Sigmoid colon (tissue), 7 donors: ENCODE results near the gene TFEC. TPM values are rescaled to one million over a fixed set of nuclear protein-coding genes. Genes with fewer than 3 reads are reported as not detected.
"Not testable (repeated sequence)": the region's sequence is repeated elsewhere in the genome, so short reads cannot be mapped to it uniquely, and the experiment has no call there.

Experiments used
- DNase-seq: peaks from one replicate; pipeline ENCODE4 v3.0.0-alpha.2; 2019
- H3K27ac ChIP-seq, 4 donors: fragments of 200-600 bp; sonication (generic); one replicate each; pipeline ENCODE4 v1.5.1; 2016 to 2019; ENCODE audit warnings: mild to moderate bottlenecking in 1 of 4
- H3K27me3 ChIP-seq, 3 donors: fragments of 200-600 bp; sonication (generic); one replicate each; pipeline ENCODE4 v1.5.1; 2019; ENCODE audit warnings: mild to moderate bottlenecking in 1 of 3
- H3K36me3 ChIP-seq, 4 donors: fragments of 200-600 bp; sonication (generic); one replicate each; pipeline ENCODE4 v1.5.1; 2016 to 2019
- H3K4me1 ChIP-seq, 4 donors: fragments of 200-600 bp; sonication (generic); one replicate each; pipeline ENCODE4 v1.5.1; 2017 to 2019
- H3K4me3 ChIP-seq, 4 donors: fragments of 200-600 bp; sonication (generic); one replicate each; pipeline ENCODE4 v1.5.1; 2017 to 2019; ENCODE audit warnings: mild to moderate bottlenecking in 2 of 4, moderate library complexity in 1 of 4
- H3K9me3 ChIP-seq, 4 donors: fragments of 200-600 bp in 3 of 4; sonication (generic) in 3 of 4; one replicate each; pipeline versions ENCODE4 v1.5.1 to v1.6.1; 2013 to 2019
- EP300 ChIP-seq, 4 donors: sonication (generic); formaldehyde crosslinking; IDR thresholded peaks; one replicate each; pipeline ENCODE4 v1.6.1; 2017; ENCODE audit warnings: antibody characterized with exemption in 4 of 4
- POLR2A ChIP-seq, 2 donors: fragments of 450-650 bp; IDR thresholded peaks; one replicate each; pipeline ENCODE4 v1.6.1; 2016; ENCODE audit warnings: antibody characterized with exemption in 2 of 2, mild to moderate bottlenecking in 2 of 2, moderate library complexity in 2 of 2
- POLR2AphosphoS5 ChIP-seq, 4 donors: sonication (generic); formaldehyde crosslinking; IDR thresholded peaks; one replicate each; pipeline ENCODE4 v1.6.1; 2017; ENCODE audit warnings: antibody characterized with exemption in 4 of 4
- WGBS, 2 donors: extraction: QIAGEN DNeasy Blood & Tissue Kit; methylation state at CpG; one replicate each; pipeline ENCODE4 v1.1.7; 2013; 5-methylcytosine and 5-hydroxymethylcytosine counted together
- intact Hi-C: fragments of 100-400 bp; cut with DNase I; formaldehyde crosslinking; loops from one replicate; pipeline ENCODE4 v1.15.1; 2023
- polyA plus RNA-seq, 3 donors: library from polyadenylated mRNA; stranded (reverse); fragments of 200-250 nt; gene quantifications; one replicate each; pipeline ENCODE4 v1.2.3, GENCODE V29; 2013
- total RNA-seq, 4 donors: library from RNA; depleted of rRNA; stranded (reverse); fragments of >200 nt; gene quantifications; one replicate each; pipeline ENCODE4 v1.1.0, GENCODE V29; 2016
- TF ChIP-seq, protein P1 (sequence below), 4 experiments: fragments of 450-650 bp in 3 of 4; fragments of 200-600 bp in 1 of 4; IDR thresholded peaks; one replicate each; pipeline ENCODE4 v1.5.1; 2016 to 2019; ENCODE audit warnings: antibody characterized with exemption in 4 of 4, mild to moderate bottlenecking in 3 of 4, moderate library complexity in 2 of 4
- donor health status: healthy with polysubstance abuse.
- donor health status: Bipolar disorder and iron deficiency.
- donor health status: healthy.

The TFEC gene
- total and polyA plus RNA-seq, 7 donors: 2.0 to 9.1 (median 4.3) TPM

DNA sequence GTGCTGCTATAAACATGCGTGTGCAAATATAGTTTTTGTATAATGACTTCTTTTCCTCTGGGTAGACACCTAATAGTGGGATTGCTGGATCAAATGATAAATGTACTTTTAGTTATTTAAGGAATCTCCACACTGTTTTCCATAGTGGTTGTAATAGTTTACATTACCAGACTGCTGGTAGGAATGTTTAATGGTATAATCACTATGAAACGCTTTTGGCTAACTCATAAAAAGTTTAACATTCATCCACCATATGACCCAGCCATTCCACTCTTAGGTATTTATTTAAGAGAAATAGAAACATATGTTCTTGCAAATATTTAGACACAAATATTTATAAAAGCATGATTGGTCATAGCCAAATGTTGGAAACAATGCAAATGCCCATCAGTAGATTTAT, 32.1 kb upstream of the TFEC start:
- Histone ChIP-seq H3K4me3 (no peak overlapping the region), H3K9me3 (no peaks in the 10 kb centered on the region), H3K36me3 (no peaks in the 10 kb centered on the region), H3K27ac (no peak overlapping the region), H3K4me1 (no peaks in the 10 kb centered on the region), H3K27me3 (no peaks in the 10 kb centered on the region)
- 56 to 72% methylated on average over 2 of the region's 2 CpGs for WGBS, 2 donors
- TF ChIP-seq POLR2A (IDR thresholded peaks at IDR 0.05): no peak
- TF ChIP-seq, protein P1, sequence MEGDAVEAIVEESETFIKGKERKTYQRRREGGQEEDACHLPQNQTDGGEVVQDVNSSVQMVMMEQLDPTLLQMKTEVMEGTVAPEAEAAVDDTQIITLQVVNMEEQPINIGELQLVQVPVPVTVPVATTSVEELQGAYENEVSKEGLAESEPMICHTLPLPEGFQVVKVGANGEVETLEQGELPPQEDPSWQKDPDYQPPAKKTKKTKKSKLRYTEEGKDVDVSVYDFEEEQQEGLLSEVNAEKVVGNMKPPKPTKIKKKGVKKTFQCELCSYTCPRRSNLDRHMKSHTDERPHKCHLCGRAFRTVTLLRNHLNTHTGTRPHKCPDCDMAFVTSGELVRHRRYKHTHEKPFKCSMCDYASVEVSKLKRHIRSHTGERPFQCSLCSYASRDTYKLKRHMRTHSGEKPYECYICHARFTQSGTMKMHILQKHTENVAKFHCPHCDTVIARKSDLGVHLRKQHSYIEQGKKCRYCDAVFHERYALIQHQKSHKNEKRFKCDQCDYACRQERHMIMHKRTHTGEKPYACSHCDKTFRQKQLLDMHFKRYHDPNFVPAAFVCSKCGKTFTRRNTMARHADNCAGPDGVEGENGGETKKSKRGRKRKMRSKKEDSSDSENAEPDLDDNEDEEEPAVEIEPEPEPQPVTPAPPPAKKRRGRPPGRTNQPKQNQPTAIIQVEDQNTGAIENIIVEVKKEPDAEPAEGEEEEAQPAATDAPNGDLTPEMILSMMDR (IDR thresholded peaks at IDR 0.05): no peak
- TF ChIP-seq POLR2AphosphoS5 (IDR thresholded peaks at IDR 0.05): no peak
- TF ChIP-seq EP300 (IDR thresholded peaks at IDR 0.05): no peak
- no peak for DNase-seq
- intact Hi-C loops: no loop called here

DNA sequence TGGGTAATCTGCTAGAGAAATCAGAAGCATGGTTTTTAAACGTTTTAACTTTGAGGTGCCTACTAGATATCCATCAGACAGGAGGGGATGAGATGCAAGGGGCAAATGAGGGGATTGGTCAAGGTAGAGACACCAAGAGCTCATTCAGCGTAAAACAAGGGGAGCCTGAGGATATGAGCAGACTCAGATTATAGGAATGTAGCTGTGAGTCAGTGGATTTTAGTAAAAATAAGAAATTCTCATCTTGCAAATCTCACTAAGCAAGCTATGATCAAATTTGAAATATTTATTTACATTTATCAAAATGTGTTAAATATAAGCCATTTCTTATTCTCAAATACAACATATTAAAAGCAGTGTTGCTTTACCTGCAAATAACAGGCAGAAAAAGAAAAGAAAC, 21.4 kb upstream of the TFEC start:
- no peak for DNase-seq
- TF ChIP-seq POLR2A (IDR thresholded peaks at IDR 0.05) (no peak), POLR2AphosphoS5 (IDR thresholded peaks at IDR 0.05) (no peak), EP300 (IDR thresholded peaks at IDR 0.05) (no peak)
- TF ChIP-seq, protein P1 (IDR thresholded peaks at IDR 0.05): no peak
- no peak overlapping the region for H3K27ac ChIP-seq
- no peak overlapping the region for H3K4me3 ChIP-seq
- no peaks in the 10 kb centered on the region for H3K27me3 ChIP-seq
- 55% methylated on average over 2 of the region's 2 CpGs for WGBS, 2 donors
- no peaks in the 10 kb centered on the region for H3K36me3 ChIP-seq
- intact Hi-C loops: no loop called here
- H3K4me1 ChIP-seq: no peaks in the 10 kb centered on the region
- peaks cover 0 to 3% (median 0%) of the 10 kb centered on the region in 4 donors for H3K9me3 ChIP-seq

DNA sequence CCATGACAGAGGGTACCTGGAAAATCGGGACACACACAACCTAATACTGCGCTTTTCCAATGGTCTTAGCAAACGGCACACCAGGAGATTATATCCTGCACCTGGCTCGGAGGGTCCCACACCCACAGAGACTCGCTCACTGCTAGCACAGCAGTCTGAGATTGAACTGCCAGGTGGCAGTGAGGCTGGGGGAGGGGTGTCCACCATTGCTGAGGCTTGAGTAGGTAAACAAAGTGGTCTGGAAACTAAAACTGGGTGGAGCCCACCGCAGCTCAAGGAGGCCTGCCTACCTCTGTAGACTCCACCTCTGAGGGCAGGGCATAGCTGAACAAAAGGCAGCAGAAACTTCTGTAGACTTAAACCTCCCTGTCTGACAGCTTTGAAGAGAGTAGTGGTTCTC, 16.7 kb upstream of the TFEC start:
- H3K27ac ChIP-seq, H3K9me3 ChIP-seq, intact Hi-C loops, DNase-seq, H3K27me3 ChIP-seq, H3K36me3 ChIP-seq, H3K4me1 ChIP-seq, H3K4me3 ChIP-seq: not testable (repeated sequence)
- 87 to 95% methylated on average over 6 of the region's 6 CpGs for WGBS, 2 donors

DNA sequence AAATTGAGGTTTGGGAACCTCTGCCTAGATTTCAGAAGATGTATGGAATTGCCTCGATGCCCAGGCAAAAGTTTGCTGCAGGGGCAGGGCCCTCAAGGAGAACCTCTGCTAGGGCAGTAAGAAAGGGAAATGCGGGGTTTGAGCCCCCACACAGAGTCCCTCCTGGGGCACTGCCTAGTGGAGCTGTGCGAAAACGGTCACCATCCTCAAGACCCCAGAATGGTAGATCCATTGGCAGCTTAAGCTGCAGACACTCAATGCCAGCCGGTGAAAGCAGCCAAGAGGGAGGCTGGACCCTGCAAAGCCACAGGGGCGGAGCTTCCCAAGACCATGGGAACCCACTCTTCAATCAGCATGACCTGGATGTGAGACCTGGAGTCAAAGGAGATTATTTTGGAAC, 15.0 kb upstream of the TFEC start:
- TF ChIP-seq, protein P1 (IDR thresholded peaks at IDR 0.05): no peak
- TF ChIP-seq EP300 (IDR thresholded peaks at IDR 0.05) (no peak), POLR2AphosphoS5 (IDR thresholded peaks at IDR 0.05) (no peak), POLR2A (IDR thresholded peaks at IDR 0.05) (no peak)
- WGBS, 2 donors: 93 to 95% methylated on average over 6 of the region's 6 CpGs
- no peak for DNase-seq
- Histone ChIP-seq H3K27me3 (no peaks in the 10 kb centered on the region), H3K4me1 (no peaks in the 10 kb centered on the region), H3K9me3 (peaks cover 0 to 6% (median 0%) of the 10 kb centered on the region in 4 donors), H3K27ac (no peak overlapping the region), H3K4me3 (no peak overlapping the region), H3K36me3 (no peaks in the 10 kb centered on the region)
- intact Hi-C loops: no loop called here

DNA sequence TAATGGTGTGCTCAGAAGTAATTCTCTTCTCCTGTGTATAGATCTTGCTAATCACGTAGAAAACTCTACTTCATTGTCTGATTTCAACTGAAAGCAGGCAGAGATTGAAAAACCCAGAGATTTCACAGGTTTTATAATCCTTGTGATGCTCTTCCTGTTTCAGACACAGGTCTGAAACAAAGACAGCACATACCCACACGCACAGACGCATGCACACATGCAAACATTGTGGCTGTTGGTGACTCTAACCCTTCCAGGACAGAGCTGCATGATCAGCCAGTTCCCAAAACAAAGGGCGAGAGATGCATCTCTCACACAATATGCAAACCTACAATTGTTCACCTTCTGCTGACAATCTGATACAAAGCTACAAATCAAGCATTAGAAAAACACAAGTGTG, 11.1 kb upstream of the TFEC start:
- TF ChIP-seq, protein P1 (IDR thresholded peaks at IDR 0.05): no peak
- no peak for TF ChIP-seq EP300 (IDR thresholded peaks at IDR 0.05)
- TF ChIP-seq POLR2A (IDR thresholded peaks at IDR 0.05): no peak
- TF ChIP-seq POLR2AphosphoS5 (IDR thresholded peaks at IDR 0.05): no peak
- no peak overlapping the region for H3K4me3 ChIP-seq
- H3K27me3 ChIP-seq: no peaks in the 10 kb centered on the region
- H3K36me3 ChIP-seq: no peaks in the 10 kb centered on the region
- H3K4me1 ChIP-seq: no peaks in the 10 kb centered on the region
- DNase-seq: no peak
- H3K27ac ChIP-seq: no peak overlapping the region
- H3K9me3 ChIP-seq: no peaks in the 10 kb centered on the region
- intact Hi-C loops: no loop called here
- WGBS, 2 donors: 70 to 81% methylated on average over 4 of the region's 4 CpGs
